Measurements from ENCODE around the gene PDZD7.

PDZD7 gene

GRCh38 chr10:101005869-101006567 lies 24.9 kb downstream of the PDZD7 start:
- ATAC-seq = no peak
- TF ChIP-seq TSHZ2 (CRISPR knock-in tag; IDR thresholded peaks at IDR 0.05) = no peak
- TF ChIP-seq GLIS3 (CRISPR knock-in tag; IDR thresholded peaks at IDR 0.05) = no peak
- no peak for TF ChIP-seq PATZ1 (CRISPR knock-in tag; IDR thresholded peaks at IDR 0.05; ENCODE audit: borderline replicate concordance)
- no peak for TF ChIP-seq ARNTL (CRISPR knock-in tag; IDR thresholded peaks at IDR 0.05; ENCODE audit: borderline replicate concordance, low read depth)
- no peak for TF ChIP-seq TCF4 (CRISPR knock-in tag; IDR thresholded peaks at IDR 0.05; ENCODE audit: borderline replicate concordance)
- TF ChIP-seq ISL1 (CRISPR knock-in tag; IDR thresholded peaks at IDR 0.05) = no peak
- TF ChIP-seq RARB (CRISPR knock-in tag; IDR thresholded peaks at IDR 0.05) = no peak
- no peak for TF ChIP-seq ZC3H10 (CRISPR knock-in tag; IDR thresholded peaks at IDR 0.05)

- ATAC-seq = no peak
- TF ChIP-seq PATZ1 (CRISPR knock-in tag; IDR thresholded peaks at IDR 0.05; ENCODE audit: borderline replicate concordance) (no peak), POU6F1 (CRISPR knock-in tag; IDR thresholded peaks at IDR 0.05; ENCODE audit: borderline replicate concordance, low read depth) (no peak), ZNF565 (CRISPR knock-in tag; conservative IDR thresholded peaks at IDR 0.05; ENCODE audit: low read depth) (no peak), CSDC2 (CRISPR knock-in tag; IDR thresholded peaks at IDR 0.05) (no peak), GLIS3 (CRISPR knock-in tag; IDR thresholded peaks at IDR 0.05) (no peak), BACH2 (CRISPR knock-in tag; IDR thresholded peaks at IDR 0.05; ENCODE audit: borderline replicate concordance) (no peak), ZFP3 (CRISPR knock-in tag; IDR thresholded peaks at IDR 0.05) (no peak), TCF4 (CRISPR knock-in tag; IDR thresholded peaks at IDR 0.05; ENCODE audit: borderline replicate concordance) (no peak), ISL1 (CRISPR knock-in tag; IDR thresholded peaks at IDR 0.05) (no peak), ZNF8 (CRISPR knock-in tag; IDR thresholded peaks at IDR 0.05) (no peak), CSRNP3 (CRISPR knock-in tag; IDR thresholded peaks at IDR 0.05) (no peak)
Observed at GRCh38 chr10:101005361-101005760, 25.6 kb downstream of the PDZD7 start.

GRCh38 chr10:101003639-101004206 lies 27.2 kb downstream of the PDZD7 start:
- no peak for TF ChIP-seq ZC3H10 (CRISPR knock-in tag; IDR thresholded peaks at IDR 0.05)
- no peak for TF ChIP-seq TCF4 (CRISPR knock-in tag; IDR thresholded peaks at IDR 0.05; ENCODE audit: borderline replicate concordance)
- TF ChIP-seq TSHZ2 (CRISPR knock-in tag; IDR thresholded peaks at IDR 0.05) = no peak
- TF ChIP-seq SNAI2 (CRISPR knock-in tag; IDR thresholded peaks at IDR 0.05) = no peak
- TF ChIP-seq TOX (CRISPR knock-in tag; IDR thresholded peaks at IDR 0.05; ENCODE audit: borderline replicate concordance) = no peak
- no peak for TF ChIP-seq ISL1 (CRISPR knock-in tag; IDR thresholded peaks at IDR 0.05)
- no peak for TF ChIP-seq ZNF8 (CRISPR knock-in tag; IDR thresholded peaks at IDR 0.05)
- ATAC-seq = no peak

Measured in SK-N-SH treated with all-trans-retinoic acid at 6 μM for 48 hours (cell line).